ENCODE measurements around the gene NDUFA8.

Gene NDUFA8

DNA sequence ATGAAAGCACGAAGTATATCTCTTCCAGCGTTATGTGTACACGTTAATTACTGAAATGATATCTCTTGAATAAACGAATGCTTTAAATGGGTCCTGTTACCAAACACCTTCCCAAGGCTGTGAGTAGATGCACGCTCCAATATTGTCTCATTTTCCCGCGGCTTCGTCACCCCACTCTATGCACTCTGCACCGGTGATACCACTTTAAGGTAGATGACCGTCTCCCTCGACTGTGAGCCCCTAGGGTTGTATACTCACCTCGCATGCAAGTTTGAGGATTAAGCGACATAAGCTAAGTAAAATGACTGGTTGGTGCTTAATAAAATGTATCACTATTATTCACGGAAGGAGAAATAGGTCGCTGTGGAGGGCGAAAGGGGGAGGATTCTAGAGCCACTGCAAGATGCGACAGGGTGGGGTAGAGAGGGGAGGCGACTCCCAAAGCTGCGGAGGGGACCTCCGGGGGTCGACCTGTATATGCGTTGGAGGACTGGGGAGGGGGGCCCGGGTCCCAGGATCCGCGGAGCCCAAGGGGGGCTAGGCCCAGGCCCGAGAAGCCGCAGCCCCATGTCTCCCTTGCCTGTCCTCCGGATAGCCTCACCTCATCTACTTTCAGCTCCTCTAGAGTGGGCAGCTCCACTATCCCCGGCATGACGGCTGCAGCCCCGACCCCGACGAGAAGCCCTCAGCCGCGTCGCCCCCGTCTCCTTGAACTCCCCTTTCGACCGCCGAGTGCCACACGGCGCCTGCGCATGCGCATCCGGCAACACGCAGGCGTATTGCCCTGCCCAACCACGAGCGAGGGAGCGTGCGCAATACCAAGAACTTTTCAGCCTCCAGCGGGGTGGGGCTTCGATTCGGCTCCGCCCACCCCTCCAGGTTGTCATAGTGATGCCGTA is at the start of gene NDUFA8, which contains the start of gene MORN5:
NDUFA8 (minus strand) TSS at position 754 of the 899 bp plus-strand sequence; CDS start at position 652, 102 bp downstream.
MORN5 (plus strand) TSS at position 883 of the 899 bp plus-strand sequence. CDS start 65 bp downstream, outside the sequence.
- TF ChIP-seq CTCF (IDR thresholded peaks at IDR 0.05), result peak; percentile 22 to 42
- peak; percentile 95 to 98 for DNase-seq
- Histone ChIP-seq H3K9me3 (no peaks in the 10 kb centered on the region), H3K4me1 (peaks cover 0 to 25% (median 8%) of the 10 kb centered on the region in 4 donors), H3K27ac (peak within 1 kb of the TSS; percentile 83 to 85), H3K27me3 (no peaks in the 10 kb centered on the region), H3K4me3 (peak within 1 kb of the TSS; percentile 95 to 96), H3K36me3 (no peaks in the 10 kb centered on the region)
- intact Hi-C loops (cut with DNase I; ENCODE audit: low total_unique reads), result no loop called here

- Histone ChIP-seq H3K27ac (no peak overlapping the region), H3K4me3 (no peak overlapping the region), H3K36me3 (no peaks in the 10 kb centered on the region), H3K9me3 (no peaks in the 10 kb centered on the region), H3K27me3 (peaks cover 0 to 35% of the 10 kb centered on the region in 2 donors), H3K4me1 (no peaks in the 10 kb centered on the region)
- intact Hi-C loops (cut with DNase I; ENCODE audit: low total_unique reads), result no loop called here
- DNase-seq, result no peak
- no peak for TF ChIP-seq CTCF (IDR thresholded peaks at IDR 0.05)
Measured at GRCh38 chr9:122207096-122207495, 47.5 kb upstream of the NDUFA8 start.

- Histone ChIP-seq H3K27me3 (peaks cover 0 to 27% of the 10 kb centered on the region in 2 donors), H3K36me3 (no peaks in the 10 kb centered on the region), H3K4me1 (no peaks in the 10 kb centered on the region), H3K27ac (no peak overlapping the region), H3K9me3 (no peaks in the 10 kb centered on the region), H3K4me3 (no peak overlapping the region)
- no peak for TF ChIP-seq CTCF (IDR thresholded peaks at IDR 0.05)
- intact Hi-C loops (cut with DNase I; ENCODE audit: low total_unique reads), result no loop called here
- DNase-seq, result no peak
Measured at GRCh38 chr9:122206118-122207046, 46.8 kb upstream of the NDUFA8 start.

GRCh38 chr9:122205176-122205575 is 45.6 kb upstream of the NDUFA8 start:
- no peak for TF ChIP-seq CTCF (IDR thresholded peaks at IDR 0.05)
- H3K27ac ChIP-seq, result no peak overlapping the region
- no peaks in the 10 kb centered on the region for H3K4me1 ChIP-seq
- no peaks in the 10 kb centered on the region for H3K36me3 ChIP-seq
- no peaks in the 10 kb centered on the region for H3K9me3 ChIP-seq
- H3K27me3 ChIP-seq, result peaks cover 0 to 15% of the 10 kb centered on the region in 2 donors
- H3K4me3 ChIP-seq, result no peak overlapping the region
- DNase-seq, result no peak
- intact Hi-C loops (cut with DNase I; ENCODE audit: low total_unique reads), result no loop called here

- Histone ChIP-seq H3K4me3 (no peak overlapping the region), H3K4me1 (no peaks in the 10 kb centered on the region), H3K36me3 (no peaks in the 10 kb centered on the region), H3K27ac (no peak overlapping the region), H3K27me3 (peaks cover 0 to 10% of the 10 kb centered on the region in 2 donors), H3K9me3 (no peaks in the 10 kb centered on the region)
- intact Hi-C loops (cut with DNase I; ENCODE audit: low total_unique reads), result no loop called here
- TF ChIP-seq CTCF (IDR thresholded peaks at IDR 0.05), result no peak
- DNase-seq, result no peak
Measured at GRCh38 chr9:122204491-122204890, 44.9 kb upstream of the NDUFA8 start.

All from tibial artery (tissue), 4 donors.